Fibroblast of villous mesenchyme (primary cell): ENCODE results near the gene LTB. TPM values are rescaled to one million over a fixed set of nuclear protein-coding genes. Genes with fewer than 3 reads are reported as not detected.
A peak's percentile ranks its signal among the peaks of the same experiment; 100 is the strongest.

Experiments used
- DNase-seq: peaks from one replicate; pipeline ENCODE4 v3.0.0-alpha.2; 2010; ENCODE audit warnings: low read depth
- H3K4me3 ChIP-seq: 2 replicates; pipeline ENCODE4 v1.5.1; 2011; ENCODE audit warnings: low read depth, mild to moderate bottlenecking, low read length
- total RNA-seq: library from RNA; depleted of rRNA; stranded (reverse); fragments of >200 nt; gene quantifications from 2 replicates; pipeline ENCODE4 v1.2.3, GENCODE V29; 2012
- TF ChIP-seq, protein P1 (sequence below): IDR thresholded peaks from 2 replicates; pipeline ENCODE4 v1.5.1; 2012; ENCODE audit warnings: low read depth, mild to moderate bottlenecking, low read length; ENCODE audit not compliant: insufficient read depth

Gene LTB
- total RNA-seq, 1 donor = not detected

DNA sequence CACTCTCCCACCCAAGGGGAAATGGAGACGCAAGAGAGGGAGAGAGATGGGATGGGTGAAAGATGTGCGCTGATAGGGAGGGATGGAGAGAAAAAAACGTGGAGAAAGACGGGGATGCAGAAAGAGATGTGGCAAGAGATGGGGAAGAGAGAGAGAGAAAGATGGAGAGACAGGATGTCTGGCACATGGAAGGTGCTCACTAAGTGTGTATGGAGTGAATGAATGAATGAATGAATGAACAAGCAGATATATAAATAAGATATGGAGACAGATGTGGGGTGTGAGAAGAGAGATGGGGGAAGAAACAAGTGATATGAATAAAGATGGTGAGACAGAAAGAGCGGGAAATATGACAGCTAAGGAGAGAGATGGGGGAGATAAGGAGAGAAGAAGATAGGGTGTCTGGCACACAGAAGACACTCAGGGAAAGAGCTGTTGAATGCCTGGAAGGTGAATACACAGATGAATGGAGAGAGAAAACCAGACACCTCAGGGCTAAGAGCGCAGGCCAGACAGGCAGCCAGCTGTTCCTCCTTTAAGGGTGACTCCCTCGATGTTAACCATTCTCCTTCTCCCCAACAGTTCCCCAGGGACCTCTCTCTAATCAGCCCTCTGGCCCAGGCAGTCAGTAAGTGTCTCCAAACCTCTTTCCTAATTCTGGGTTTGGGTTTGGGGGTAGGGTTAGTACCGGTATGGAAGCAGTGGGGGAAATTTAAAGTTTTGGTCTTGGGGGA is 6.1 kb downstream of the LTB start:
- H3K4me3 ChIP-seq = no peak overlapping the region
- DNase-seq = no peak
- TF ChIP-seq, protein P1, sequence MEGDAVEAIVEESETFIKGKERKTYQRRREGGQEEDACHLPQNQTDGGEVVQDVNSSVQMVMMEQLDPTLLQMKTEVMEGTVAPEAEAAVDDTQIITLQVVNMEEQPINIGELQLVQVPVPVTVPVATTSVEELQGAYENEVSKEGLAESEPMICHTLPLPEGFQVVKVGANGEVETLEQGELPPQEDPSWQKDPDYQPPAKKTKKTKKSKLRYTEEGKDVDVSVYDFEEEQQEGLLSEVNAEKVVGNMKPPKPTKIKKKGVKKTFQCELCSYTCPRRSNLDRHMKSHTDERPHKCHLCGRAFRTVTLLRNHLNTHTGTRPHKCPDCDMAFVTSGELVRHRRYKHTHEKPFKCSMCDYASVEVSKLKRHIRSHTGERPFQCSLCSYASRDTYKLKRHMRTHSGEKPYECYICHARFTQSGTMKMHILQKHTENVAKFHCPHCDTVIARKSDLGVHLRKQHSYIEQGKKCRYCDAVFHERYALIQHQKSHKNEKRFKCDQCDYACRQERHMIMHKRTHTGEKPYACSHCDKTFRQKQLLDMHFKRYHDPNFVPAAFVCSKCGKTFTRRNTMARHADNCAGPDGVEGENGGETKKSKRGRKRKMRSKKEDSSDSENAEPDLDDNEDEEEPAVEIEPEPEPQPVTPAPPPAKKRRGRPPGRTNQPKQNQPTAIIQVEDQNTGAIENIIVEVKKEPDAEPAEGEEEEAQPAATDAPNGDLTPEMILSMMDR = no peak

DNA sequence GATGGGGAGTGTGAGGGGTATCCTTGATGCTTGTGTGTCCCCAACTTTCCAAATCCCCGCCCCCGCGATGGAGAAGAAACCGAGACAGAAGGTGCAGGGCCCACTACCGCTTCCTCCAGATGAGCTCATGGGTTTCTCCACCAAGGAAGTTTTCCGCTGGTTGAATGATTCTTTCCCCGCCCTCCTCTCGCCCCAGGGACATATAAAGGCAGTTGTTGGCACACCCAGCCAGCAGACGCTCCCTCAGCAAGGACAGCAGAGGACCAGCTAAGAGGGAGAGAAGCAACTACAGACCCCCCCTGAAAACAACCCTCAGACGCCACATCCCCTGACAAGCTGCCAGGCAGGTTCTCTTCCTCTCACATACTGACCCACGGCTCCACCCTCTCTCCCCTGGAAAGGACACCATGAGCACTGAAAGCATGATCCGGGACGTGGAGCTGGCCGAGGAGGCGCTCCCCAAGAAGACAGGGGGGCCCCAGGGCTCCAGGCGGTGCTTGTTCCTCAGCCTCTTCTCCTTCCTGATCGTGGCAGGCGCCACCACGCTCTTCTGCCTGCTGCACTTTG is 6.8 kb downstream of the LTB start, which contains the start of gene TNF:
TSS of gene TNF (plus strand) at position 231 of the 567 bp plus-strand sequence. CDS start at position 408, 177 bp downstream.
- DNase-seq = peak; percentile 20
- H3K4me3 ChIP-seq = no peak within 1 kb of the TSS
- TF ChIP-seq, protein P1 = no peak

DNA sequence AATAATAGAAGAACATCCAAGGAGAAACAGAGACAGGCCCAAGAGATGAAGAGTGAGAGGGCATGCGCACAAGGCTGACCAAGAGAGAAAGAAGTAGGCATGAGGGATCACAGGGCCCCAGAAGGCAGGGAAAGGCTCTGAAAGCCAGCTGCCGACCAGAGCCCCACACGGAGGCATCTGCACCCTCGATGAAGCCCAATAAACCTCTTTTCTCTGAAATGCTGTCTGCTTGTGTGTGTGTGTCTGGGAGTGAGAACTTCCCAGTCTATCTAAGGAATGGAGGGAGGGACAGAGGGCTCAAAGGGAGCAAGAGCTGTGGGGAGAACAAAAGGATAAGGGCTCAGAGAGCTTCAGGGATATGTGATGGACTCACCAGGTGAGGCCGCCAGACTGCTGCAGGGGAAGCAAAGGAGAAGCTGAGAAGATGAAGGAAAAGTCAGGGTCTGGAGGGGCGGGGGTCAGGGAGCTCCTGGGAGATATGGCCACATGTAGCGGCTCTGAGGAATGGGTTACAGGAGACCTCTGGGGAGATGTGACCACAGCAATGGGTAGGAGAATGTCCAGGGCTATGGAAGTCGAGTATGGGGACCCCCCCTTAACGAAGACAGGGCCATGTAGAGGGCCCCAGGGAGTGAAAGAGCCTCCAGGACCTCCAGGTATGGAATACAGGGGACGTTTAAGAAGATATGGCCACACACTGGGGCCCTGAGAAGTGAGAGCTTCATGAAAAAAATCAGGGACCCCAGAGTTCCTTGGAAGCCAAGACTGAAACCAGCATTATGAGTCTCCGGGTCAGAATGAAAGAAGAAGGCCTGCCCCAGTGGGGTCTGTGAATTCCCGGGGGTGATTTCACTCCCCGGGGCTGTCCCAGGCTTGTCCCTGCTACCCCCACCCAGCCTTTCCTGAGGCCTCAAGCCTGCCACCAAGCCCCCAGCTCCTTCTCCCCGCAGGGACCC is 7.8 kb downstream of the LTB start:
- TF ChIP-seq, protein P1 = no peak
- DNase-seq = no peak
- H3K4me3 ChIP-seq = no peak overlapping the region

DNA sequence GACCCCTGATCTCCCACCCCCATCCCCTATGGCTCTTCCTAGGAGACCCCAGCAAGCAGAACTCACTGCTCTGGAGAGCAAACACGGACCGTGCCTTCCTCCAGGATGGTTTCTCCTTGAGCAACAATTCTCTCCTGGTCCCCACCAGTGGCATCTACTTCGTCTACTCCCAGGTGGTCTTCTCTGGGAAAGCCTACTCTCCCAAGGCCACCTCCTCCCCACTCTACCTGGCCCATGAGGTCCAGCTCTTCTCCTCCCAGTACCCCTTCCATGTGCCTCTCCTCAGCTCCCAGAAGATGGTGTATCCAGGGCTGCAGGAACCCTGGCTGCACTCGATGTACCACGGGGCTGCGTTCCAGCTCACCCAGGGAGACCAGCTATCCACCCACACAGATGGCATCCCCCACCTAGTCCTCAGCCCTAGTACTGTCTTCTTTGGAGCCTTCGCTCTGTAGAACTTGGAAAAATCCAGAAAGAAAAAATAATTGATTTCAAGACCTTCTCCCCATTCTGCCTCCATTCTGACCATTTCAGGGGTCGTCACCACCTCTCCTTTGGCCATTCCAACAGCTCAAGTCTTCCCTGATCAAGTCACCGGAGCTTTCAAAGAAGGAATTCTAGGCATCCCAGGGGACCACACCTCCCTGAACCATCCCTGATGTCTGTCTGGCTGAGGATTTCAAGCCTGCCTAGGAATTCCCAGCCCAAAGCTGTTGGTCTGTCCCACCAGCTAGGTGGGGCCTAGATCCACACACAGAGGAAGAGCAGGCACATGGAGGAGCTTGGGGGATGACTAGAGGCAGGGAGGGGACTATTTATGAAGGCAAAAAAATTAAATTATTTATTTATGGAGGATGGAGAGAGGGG is 8.8 kb downstream of the LTB start:
- TF ChIP-seq, protein P1 = no peak
- DNase-seq = no peak

DNA sequence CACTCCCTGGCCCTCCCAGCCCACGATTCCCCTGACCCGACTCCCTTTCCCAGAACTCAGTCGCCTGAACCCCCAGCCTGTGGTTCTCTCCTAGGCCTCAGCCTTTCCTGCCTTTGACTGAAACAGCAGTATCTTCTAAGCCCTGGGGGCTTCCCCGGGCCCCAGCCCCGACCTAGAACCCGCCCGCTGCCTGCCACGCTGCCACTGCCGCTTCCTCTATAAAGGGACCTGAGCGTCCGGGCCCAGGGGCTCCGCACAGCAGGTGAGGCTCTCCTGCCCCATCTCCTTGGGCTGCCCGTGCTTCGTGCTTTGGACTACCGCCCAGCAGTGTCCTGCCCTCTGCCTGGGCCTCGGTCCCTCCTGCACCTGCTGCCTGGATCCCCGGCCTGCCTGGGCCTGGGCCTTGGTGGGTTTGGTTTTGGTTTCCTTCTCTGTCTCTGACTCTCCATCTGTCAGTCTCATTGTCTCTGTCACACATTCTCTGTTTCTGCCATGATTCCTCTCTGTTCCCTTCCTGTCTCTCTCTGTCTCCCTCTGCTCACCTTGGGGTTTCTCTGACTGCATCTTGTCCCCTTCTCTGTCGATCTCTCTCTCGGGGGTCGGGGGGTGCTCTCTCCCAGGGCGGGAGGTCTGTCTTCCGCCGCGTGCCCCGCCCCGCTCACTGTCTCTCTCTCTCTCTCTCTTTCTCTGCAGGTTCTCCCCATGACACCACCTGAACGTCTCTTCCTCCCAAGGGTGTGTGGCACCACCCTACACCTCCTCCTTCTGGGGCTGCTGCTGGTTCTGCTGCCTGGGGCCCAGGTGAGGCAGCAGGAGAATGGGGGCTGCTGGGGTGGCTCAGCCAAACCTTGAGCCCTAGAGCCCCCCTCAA is 9.9 kb downstream of the LTB start, which contains the start of gene LTA:
TSS of gene LTA (plus strand) at position 249 of the 871 bp plus-strand sequence. CDS start at position 703, 454 bp downstream.
- TF ChIP-seq, protein P1 = no peak
- H3K4me3 ChIP-seq = no peak within 1 kb of the TSS
- DNase-seq = no peak

More for the DNA sequence above, 8.8 kb downstream of the LTB start:
- no peak overlapping the region for H3K4me3 ChIP-seq
